HFF-Myc (cell line): ENCODE results near the gene LSM12.

Experiments used
- DNase-seq: peaks from one replicate; pipeline ENCODE4 v3.0.0-alpha.2; 2011; ENCODE audit warnings: low read depth; ENCODE audit errors: extremely low read depth
- H3K4me3 ChIP-seq: replicated peaks from 2 replicates; pipeline ENCODE4 v1.5.1; 2011; ENCODE audit warnings: low read depth, mild to moderate bottlenecking, control low read depth, low read length
- CTCF ChIP-seq: IDR thresholded peaks from 2 replicates; pipeline ENCODE4 v1.5.1; 2012; ENCODE audit warnings: mild to moderate bottlenecking, low read depth, low read length, control low read depth; ENCODE audit errors: missing control alignments

The LSM12 gene

GRCh38 chr17:44081681-44082080 lies 15.2 kb upstream of the LSM12 start:
- DNase-seq: no peak
- no peak overlapping the region for H3K4me3 ChIP-seq
- TF ChIP-seq CTCF: no peak

GRCh38 chr17:44079877-44080821 lies 13.7 kb upstream of the LSM12 start:
- no peak for DNase-seq
- TF ChIP-seq CTCF: no peak
- H3K4me3 ChIP-seq: no peak overlapping the region

GRCh38 chr17:44078412-44078811 lies 11.9 kb upstream of the LSM12 start:
- DNase-seq: no peak
- H3K4me3 ChIP-seq: no peak overlapping the region
- TF ChIP-seq CTCF: no peak

- no peak overlapping the region for H3K4me3 ChIP-seq
- no peak for DNase-seq
- TF ChIP-seq CTCF: no peak
These were observed 11.1 kb upstream of the LSM12 start for GRCh38 chr17:44077595-44077909.

GRCh38 chr17:44076716-44077594 lies 10.5 kb upstream of the LSM12 start:
- no peak for TF ChIP-seq CTCF
- no peak for DNase-seq
- no peak overlapping the region for H3K4me3 ChIP-seq

GRCh38 chr17:44075598-44076293 lies 9.3 kb upstream of the LSM12 start:
- H3K4me3 ChIP-seq: no peak overlapping the region
- no peak for DNase-seq
- TF ChIP-seq CTCF: no peak
